C4-2B (cell line): ENCODE results near the gene EPB41L2.

ENCODE experiments used
- H3K27ac ChIP-seq: fragments of 450-650 bp; 2 replicates; pipeline ENCODE4 v1.5.1; 2017
- ZFX ChIP-seq: fragments of 450-650 bp; IDR thresholded peaks from 2 replicates; pipeline ENCODE4 v1.6.1; 2017
- TF ChIP-seq, protein P1 (sequence below): fragments of 450-650 bp; conservative IDR thresholded peaks from 2 replicates; pipeline ENCODE4 v1.5.1; 2017; ENCODE audit warnings: mild to moderate bottlenecking

Gene EPB41L2

DNA sequence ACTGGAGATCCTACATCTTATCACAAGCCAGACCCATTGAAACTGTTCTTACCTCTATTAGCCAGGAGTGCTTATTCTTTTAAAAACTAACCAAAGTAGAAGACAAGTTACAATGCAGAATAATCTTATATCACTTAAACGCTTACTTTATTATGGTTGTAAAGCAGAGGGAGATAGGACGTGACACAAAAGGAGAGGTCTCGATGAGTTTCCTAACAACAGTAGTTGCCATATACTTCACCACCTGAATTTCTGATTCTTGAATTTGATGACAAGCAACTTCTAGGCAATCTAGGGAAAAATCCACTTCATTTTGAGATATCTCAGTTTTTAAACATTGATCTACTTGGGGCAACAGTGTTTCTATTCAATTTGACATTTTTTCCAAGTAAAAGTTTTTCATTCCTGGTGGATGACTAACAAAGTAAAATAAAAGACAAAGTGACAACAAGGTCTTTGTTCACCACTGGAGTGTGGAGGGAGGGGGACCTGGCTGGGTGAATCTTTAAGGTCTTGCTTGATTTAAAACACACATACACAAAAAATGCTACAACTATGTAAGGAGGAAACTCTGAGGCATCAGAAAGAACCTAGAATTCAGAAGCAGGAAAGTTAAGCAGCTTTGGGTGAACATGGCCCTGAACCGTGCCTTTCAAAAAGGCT is 125.0 kb downstream of the EPB41L2 start:
- no peak overlapping the region for H3K27ac ChIP-seq
- TF ChIP-seq ZFX = no peak
- TF ChIP-seq, protein P1, sequence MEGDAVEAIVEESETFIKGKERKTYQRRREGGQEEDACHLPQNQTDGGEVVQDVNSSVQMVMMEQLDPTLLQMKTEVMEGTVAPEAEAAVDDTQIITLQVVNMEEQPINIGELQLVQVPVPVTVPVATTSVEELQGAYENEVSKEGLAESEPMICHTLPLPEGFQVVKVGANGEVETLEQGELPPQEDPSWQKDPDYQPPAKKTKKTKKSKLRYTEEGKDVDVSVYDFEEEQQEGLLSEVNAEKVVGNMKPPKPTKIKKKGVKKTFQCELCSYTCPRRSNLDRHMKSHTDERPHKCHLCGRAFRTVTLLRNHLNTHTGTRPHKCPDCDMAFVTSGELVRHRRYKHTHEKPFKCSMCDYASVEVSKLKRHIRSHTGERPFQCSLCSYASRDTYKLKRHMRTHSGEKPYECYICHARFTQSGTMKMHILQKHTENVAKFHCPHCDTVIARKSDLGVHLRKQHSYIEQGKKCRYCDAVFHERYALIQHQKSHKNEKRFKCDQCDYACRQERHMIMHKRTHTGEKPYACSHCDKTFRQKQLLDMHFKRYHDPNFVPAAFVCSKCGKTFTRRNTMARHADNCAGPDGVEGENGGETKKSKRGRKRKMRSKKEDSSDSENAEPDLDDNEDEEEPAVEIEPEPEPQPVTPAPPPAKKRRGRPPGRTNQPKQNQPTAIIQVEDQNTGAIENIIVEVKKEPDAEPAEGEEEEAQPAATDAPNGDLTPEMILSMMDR = no peak

DNA sequence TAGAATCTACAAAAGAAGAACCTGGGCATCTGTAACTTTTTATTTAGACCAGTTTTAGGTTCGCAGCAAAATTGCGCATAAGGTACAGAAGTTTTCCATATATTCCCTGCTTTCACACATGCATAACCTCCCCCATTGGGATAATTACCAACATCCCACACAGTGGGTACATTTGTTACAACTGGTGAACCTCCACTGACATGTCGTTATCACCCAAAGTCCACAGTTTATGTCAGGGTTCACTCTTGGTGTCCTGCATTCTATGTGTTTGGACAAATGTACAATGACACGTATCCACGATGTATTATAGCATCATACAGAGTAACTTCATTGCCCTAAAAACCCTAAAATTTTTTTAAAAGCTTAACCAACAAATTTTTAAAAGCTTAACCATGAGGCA is 126.1 kb downstream of the EPB41L2 start:
- TF ChIP-seq, protein P1 = no peak
- TF ChIP-seq ZFX = no peak
- H3K27ac ChIP-seq = no peak overlapping the region

DNA sequence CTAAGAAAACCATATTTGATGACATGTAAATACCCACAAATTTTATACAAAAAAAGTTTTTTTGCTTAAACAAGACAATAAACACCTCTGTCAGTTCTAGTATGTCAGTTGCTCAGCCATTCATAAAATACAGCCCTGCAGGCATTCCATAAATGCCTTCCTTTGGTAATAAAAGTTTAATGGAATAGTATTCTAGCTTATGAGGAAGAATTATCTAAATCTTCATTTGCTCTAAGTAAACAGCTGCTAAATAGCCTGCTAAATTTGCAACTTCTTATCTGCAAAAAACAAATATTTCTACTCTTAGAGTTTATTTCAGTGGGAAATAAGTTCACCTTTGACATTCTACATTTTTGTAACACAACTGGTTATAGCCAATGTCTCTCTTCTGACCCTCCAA is 127.1 kb downstream of the EPB41L2 start:
- TF ChIP-seq, protein P1 = no peak
- TF ChIP-seq ZFX = no peak
- no peak overlapping the region for H3K27ac ChIP-seq

DNA sequence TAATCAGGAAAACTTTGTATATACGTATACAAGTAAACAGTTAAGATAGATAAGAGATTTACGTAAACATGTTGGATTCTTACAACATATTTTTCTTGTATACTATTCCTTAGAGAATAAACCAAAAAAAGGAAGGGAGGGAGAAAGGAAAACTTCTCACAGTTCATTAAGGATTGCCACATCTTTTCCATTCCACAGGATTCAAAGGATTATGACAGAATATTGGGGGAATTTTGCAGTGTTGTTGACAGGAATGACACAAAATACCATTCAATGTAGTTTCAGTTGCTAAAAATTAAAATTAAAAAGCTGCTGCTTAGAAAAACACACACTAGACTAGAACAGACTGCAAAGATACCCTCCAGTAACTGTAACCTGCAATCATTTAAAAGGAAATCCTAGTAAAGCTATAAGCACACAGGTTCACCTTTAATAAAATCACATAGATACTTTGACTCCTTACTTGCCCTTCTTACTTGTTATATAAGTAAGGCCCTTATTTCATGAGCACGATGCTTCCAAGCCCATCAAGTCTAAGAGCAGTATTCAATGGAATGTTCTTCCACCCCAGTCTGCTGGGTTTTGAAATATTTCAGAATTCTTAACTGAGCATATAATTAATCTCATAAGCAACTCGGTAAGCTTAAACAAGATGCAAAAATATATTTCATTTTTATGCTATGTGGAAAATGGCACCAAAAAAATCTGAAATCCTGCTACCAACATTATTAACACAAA is 128.0 kb downstream of the EPB41L2 start:
- H3K27ac ChIP-seq = no peak overlapping the region; the same call in 1 of the 2 replicates
- TF ChIP-seq, protein P1 = no peak
- TF ChIP-seq ZFX = no peak

DNA sequence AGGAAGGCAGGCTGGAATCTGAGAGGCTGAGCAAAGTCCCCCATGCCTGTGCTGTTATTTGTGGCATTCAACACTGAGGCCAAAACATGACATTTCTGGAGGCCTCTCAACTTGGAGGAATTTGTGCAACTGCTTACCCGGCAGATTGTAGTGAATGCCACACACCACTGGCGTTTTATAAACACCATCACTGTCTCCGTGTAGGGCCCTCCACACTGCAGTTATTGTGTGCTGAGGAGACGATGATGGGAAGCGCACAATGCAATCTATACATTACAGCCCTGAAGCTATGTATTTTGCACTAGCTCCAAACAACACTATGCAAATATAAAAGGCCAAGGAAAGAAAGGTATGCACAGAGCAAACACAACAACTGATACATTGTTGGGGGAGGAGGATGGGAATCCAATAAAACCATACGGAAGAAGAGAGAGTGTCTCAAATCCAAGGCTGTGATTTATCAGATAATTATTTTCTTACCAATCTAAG is 129.3 kb downstream of the EPB41L2 start:
- H3K27ac ChIP-seq = peak overlapping the region; percentile 65
- TF ChIP-seq, protein P1 = no peak
- no peak for TF ChIP-seq ZFX

DNA sequence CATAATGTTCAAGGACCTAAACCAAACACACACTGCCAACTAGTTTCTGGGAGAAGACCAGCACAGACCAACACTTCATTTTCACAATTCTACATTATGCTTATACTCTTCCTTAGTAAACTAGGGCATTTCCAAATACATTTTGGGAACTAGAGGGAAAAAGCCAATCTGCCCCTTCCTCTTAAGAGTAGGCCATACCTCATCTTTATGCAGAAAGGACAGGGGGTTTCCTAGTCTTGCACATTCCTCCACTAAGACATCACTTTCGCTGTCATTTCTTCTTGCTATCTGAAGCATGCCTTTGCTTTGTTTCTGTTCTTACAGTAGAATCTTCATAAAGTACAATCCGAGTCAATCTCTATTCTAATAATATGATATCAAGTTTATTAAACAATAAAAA is 130.1 kb downstream of the EPB41L2 start:
- TF ChIP-seq, protein P1 = no peak
- TF ChIP-seq ZFX = no peak
- no peak overlapping the region for H3K27ac ChIP-seq

DNA sequence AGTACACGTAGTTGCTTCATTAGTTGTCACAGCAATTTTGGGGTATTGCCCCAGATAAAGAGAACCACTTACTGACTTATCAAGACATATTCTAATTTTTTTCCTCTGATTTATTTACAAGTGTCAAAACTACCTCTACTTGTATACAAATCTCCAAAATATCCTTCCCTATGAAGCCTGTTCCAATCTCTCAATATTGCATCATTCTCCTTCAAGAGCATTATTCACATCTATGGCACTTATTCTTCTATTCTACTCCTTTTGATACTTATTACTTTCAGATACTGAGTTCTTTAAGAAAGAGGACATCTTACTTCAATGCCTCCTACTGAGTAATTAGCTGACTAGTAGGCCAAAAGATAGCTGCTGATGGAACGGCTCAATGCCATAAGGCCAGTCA is 130.6 kb downstream of the EPB41L2 start:
- TF ChIP-seq, protein P1 = no peak
- no peak for TF ChIP-seq ZFX
- H3K27ac ChIP-seq = no peak overlapping the region
